ENCODE measurements around the gene L1CAM. TPM values are rescaled to one million over a fixed set of nuclear protein-coding genes. Genes with fewer than 3 reads are reported as not detected.

Gene L1CAM
- total RNA-seq, 6 experiments from 2014 or later = 0.33 to 0.64 (median 0.47) TPM; not detected in 2

DNA sequence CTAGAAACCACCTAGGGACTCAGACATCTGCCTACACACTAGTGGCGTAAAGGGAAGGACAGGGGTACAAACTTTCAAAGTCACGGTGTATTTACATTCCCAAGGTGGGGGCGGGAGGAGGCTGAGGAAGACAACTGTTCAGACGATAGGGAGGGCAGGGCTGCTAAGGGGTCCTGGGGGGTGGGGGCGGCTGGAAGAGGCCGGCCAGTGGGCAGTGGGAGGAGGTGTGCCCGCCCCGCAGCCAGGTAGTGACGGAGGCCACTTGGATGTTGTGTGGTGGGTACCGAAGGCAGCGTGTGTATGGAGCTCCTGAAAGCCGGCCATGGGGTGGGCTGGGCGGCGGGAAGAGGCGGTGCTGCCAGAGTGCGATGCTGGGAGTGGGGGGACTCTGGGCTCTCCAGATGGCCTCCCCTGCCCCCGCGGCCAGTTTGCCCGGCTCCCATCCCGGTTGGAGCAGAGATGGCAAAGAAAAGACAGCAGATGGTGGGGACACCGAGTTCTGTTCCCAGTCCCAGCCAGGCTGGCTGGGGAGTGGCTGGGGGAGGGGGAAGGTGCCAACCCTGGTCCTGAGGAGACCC, 24.2 kb downstream of the L1CAM start:
- Histone ChIP-seq H3K27me3 (no peaks in the 10 kb centered on the region), H3K4me3 (no peak overlapping the region), H3K9me3 (no peaks in the 10 kb centered on the region), H3K27ac (no peak overlapping the region), H3K4me1 (no peaks in the 10 kb centered on the region), H3K36me3 (no peaks in the 10 kb centered on the region)
- DNase-seq (no peak), ATAC-seq (no peak)
- intact Hi-C loops (cut with DNase I) = no loop called here
- WGBS (ENCODE audit: insufficient coverage, low coverage, low lambda C conversion rate, missing lambda C conversion rate) = 53% methylated on average over 10 of the region's 21 CpGs
- no peak for TF ChIP-seq POLR2A (IDR thresholded peaks at IDR 0.05)
- TF ChIP-seq, protein P1, sequence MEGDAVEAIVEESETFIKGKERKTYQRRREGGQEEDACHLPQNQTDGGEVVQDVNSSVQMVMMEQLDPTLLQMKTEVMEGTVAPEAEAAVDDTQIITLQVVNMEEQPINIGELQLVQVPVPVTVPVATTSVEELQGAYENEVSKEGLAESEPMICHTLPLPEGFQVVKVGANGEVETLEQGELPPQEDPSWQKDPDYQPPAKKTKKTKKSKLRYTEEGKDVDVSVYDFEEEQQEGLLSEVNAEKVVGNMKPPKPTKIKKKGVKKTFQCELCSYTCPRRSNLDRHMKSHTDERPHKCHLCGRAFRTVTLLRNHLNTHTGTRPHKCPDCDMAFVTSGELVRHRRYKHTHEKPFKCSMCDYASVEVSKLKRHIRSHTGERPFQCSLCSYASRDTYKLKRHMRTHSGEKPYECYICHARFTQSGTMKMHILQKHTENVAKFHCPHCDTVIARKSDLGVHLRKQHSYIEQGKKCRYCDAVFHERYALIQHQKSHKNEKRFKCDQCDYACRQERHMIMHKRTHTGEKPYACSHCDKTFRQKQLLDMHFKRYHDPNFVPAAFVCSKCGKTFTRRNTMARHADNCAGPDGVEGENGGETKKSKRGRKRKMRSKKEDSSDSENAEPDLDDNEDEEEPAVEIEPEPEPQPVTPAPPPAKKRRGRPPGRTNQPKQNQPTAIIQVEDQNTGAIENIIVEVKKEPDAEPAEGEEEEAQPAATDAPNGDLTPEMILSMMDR (IDR thresholded peaks at IDR 0.05) = no peak

DNA sequence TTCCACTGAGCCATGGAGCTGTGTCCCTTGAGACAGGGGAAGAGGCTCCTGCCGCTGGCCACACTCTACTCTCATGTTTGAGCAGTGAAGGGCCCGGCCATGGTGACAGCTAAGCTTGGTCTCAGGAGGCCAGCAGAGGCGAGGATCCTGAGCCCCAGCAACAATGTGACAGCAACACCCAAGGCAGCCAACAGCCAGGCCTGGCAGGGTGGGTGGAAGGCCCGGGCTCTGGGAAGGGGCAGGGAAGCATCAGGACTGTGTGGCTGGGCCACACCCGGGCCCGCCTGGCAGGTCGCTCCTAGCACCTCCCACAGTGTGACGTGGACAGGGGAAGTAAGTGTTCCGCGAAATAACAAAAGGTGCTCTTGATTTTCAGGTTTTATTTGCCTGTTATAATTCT, 24.8 kb downstream of the L1CAM start:
- Histone ChIP-seq H3K36me3 (no peaks in the 10 kb centered on the region), H3K27ac (no peak overlapping the region), H3K9me3 (no peaks in the 10 kb centered on the region), H3K27me3 (no peaks in the 10 kb centered on the region), H3K4me3 (no peak overlapping the region), H3K4me1 (no peaks in the 10 kb centered on the region)
- 69% methylated on average over 7 of the region's 10 CpGs for WGBS (ENCODE audit: insufficient coverage, low coverage, low lambda C conversion rate, missing lambda C conversion rate)
- TF ChIP-seq POLR2A (IDR thresholded peaks at IDR 0.05) = no peak
- TF ChIP-seq, protein P1 (IDR thresholded peaks at IDR 0.05) = no peak
- intact Hi-C loops (cut with DNase I) = no loop called here
- DNase-seq (no peak), ATAC-seq (no peak)

DNA sequence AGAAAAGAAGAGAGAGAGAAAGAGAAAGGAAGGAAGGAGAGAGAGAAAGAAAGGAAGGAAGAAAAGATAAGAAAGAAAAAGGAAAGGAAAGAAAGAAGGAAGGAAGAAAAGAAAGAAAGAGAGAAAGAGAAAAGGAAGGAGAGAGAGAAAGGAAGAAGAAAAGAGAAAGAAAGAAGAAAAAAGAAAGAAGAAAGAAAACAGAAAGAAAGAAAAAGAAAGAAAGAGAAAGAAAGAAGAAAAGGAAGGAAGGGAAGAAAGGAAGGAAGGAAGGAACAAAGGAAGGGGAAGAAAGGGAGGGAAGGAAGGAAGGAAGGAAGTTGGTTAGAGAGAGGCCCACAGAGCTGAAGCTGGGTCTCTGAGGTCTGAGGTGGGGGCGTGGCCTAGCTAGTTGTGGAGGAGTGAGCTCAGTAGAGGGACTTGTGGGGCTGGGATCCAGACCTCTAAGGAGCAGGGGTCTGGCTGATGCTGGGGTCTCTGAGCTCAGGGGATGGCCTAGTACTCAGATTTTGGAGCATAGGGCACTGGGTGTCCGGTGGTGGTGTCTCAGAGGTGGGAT, 28.5 kb downstream of the L1CAM start:
- H3K4me1 ChIP-seq = no peaks in the 10 kb centered on the region
- H3K36me3 ChIP-seq = no peaks in the 10 kb centered on the region
- no peaks in the 10 kb centered on the region for H3K27me3 ChIP-seq
- intact Hi-C loops (cut with DNase I) = no loop called here
- TF ChIP-seq POLR2A (IDR thresholded peaks at IDR 0.05) = no peak
- TF ChIP-seq, protein P1 (IDR thresholded peaks at IDR 0.05) = no peak
- H3K9me3 ChIP-seq = no peaks in the 10 kb centered on the region
- H3K27ac ChIP-seq = no peak overlapping the region
- no peak overlapping the region for H3K4me3 ChIP-seq
- 37% methylated on average over 2 of the region's 2 CpGs for WGBS (ENCODE audit: insufficient coverage, low coverage, low lambda C conversion rate, missing lambda C conversion rate)
- DNase-seq = no peak
- no peak for ATAC-seq

DNA sequence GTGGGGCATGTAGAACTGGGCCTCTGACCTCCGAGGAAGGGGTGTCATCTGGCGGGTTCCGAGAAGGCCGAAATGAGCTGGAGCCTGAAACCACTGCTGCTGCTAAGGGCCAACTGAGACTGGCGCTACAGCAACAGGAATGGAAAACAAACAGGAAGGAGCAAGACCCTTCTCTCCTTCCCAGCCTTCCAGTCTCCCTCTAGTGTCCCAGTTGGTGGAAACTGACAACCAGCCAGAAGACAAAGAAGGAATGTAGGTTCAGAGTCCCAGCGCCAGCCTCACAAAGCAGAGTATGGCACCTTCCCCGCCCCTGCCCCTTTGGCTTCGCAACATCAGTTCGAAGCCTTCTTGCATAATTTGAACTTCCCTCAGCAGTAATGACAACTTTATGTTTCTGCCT, 31.3 kb downstream of the L1CAM start:
- intact Hi-C loops (cut with DNase I) = no loop called here
- 60% methylated on average over 3 of the region's 9 CpGs for WGBS (ENCODE audit: insufficient coverage, low coverage, low lambda C conversion rate, missing lambda C conversion rate)
- no peak overlapping the region for H3K4me3 ChIP-seq
- H3K27ac ChIP-seq = no peak overlapping the region
- no peaks in the 10 kb centered on the region for H3K36me3 ChIP-seq
- H3K27me3 ChIP-seq = no peaks in the 10 kb centered on the region
- no peaks in the 10 kb centered on the region for H3K4me1 ChIP-seq
- ATAC-seq (no peak), DNase-seq (no peak)
- H3K9me3 ChIP-seq = no peaks in the 10 kb centered on the region
- TF ChIP-seq, protein P1 (IDR thresholded peaks at IDR 0.05) = no peak
- no peak for TF ChIP-seq POLR2A (IDR thresholded peaks at IDR 0.05)
